Progenitor cell of endocrine pancreas (in vitro differentiated cells): ENCODE results near the gene THADA. TPM values are rescaled to one million over a fixed set of nuclear protein-coding genes. Genes with fewer than 3 reads are reported as not detected.
A peak's percentile ranks its signal among the peaks of the same experiment; 100 is the strongest.
"Not testable (repeated sequence)": the region's sequence is repeated elsewhere in the genome, so short reads cannot be mapped to it uniquely, and the experiment has no call there.

Source experiments
- DNase-seq: peaks from one replicate; pipeline ENCODE4 v3.0.0; 2021; ENCODE audit warnings: low spot score; ENCODE audit not compliant: unreplicated experiment
- H3K27ac Mint-ChIP-seq: 2 replicates; pipeline ENCODE4 v1.8.0; 2021; ENCODE audit warnings: mild to moderate bottlenecking, moderate library complexity, mixed read lengths
- H3K27me3 Mint-ChIP-seq: 2 replicates; pipeline ENCODE4 v1.8.0; 2021; ENCODE audit warnings: mixed read lengths
- H3K36me3 Mint-ChIP-seq: 2 replicates; pipeline ENCODE4 v1.8.0; 2022; ENCODE audit warnings: mixed read lengths; ENCODE audit not compliant: insufficient read depth
- H3K4me1 Mint-ChIP-seq: 2 replicates; pipeline ENCODE4 v1.8.0; 2021; ENCODE audit warnings: low read depth, mixed read lengths
- H3K4me3 Mint-ChIP-seq: 2 replicates; pipeline ENCODE4 v1.8.0; 2021; ENCODE audit warnings: low read depth, mild to moderate bottlenecking, moderate library complexity, mixed read lengths
- H3K9me3 Mint-ChIP-seq: 2 replicates; pipeline ENCODE4 v1.8.0; 2021; ENCODE audit warnings: low read depth, mixed read lengths
- total RNA-seq: library from RNA; stranded (reverse); gene quantifications from 2 replicates; pipeline ENCODE4 v1.2.1, GENCODE V29; 2021
- TF ChIP-seq, protein P1 (sequence below): fragments of 200-600 bp; sonication (generic); IDR thresholded peaks from one replicate; pipeline ENCODE4 v1.5.0; 2021; ENCODE audit warnings: antibody characterized with exemption, mild to moderate bottlenecking; ENCODE audit not compliant: unreplicated experiment

THADA gene
- total RNA-seq, 1 donor from 2014 or later: 39.4 TPM

DNA sequence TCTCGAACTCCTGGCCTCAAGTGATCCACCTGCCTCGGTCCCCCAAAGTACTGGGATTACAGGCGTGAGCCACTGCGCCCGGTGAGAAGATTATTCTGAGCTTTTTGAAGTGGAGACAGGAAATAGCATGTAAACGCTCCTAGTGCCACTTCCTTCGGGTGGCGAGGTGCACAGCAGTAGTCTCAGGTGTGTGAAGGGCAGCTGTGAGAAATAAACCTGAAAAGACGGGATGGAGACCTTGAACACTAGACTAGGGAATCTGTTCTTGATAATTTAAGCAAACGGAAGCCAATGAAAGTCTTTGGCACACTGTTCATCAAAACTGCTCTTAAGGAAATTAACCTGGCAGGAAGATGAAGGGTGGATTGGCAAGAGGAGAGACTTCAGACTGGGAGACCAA is 40.8 kb upstream of the THADA start:
- H3K27ac Mint-ChIP-seq: no peak overlapping the region
- TF ChIP-seq, protein P1, sequence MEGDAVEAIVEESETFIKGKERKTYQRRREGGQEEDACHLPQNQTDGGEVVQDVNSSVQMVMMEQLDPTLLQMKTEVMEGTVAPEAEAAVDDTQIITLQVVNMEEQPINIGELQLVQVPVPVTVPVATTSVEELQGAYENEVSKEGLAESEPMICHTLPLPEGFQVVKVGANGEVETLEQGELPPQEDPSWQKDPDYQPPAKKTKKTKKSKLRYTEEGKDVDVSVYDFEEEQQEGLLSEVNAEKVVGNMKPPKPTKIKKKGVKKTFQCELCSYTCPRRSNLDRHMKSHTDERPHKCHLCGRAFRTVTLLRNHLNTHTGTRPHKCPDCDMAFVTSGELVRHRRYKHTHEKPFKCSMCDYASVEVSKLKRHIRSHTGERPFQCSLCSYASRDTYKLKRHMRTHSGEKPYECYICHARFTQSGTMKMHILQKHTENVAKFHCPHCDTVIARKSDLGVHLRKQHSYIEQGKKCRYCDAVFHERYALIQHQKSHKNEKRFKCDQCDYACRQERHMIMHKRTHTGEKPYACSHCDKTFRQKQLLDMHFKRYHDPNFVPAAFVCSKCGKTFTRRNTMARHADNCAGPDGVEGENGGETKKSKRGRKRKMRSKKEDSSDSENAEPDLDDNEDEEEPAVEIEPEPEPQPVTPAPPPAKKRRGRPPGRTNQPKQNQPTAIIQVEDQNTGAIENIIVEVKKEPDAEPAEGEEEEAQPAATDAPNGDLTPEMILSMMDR: no peak
- peaks cover 3% of the 10 kb centered on the region for H3K9me3 Mint-ChIP-seq
- peak overlapping the region; percentile 66 for H3K4me3 Mint-ChIP-seq
- peaks cover 10% of the 10 kb centered on the region for H3K27me3 Mint-ChIP-seq
- peaks cover 36% of the 10 kb centered on the region for H3K4me1 Mint-ChIP-seq
- DNase-seq: no peak
- peaks cover 2% of the 10 kb centered on the region for H3K36me3 Mint-ChIP-seq

DNA sequence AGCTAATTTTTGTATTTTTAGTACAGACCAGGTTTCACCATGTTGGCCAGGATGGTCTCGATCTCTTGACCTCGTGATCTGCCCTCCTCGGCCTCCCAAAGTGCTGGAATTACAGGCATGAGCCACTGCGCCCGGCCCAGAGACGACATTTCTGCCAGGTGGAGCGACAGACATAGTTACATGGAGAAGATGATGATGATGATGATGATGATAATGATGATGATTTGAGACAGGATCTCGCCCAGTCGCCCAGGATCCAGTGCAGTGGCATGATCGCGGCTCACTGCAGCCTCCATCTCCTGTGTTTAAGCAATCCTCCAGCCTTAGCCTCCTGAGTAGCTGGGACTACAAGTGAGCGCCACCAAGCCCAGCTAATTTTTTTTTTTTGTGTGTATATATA is 40.3 kb upstream of the THADA start:
- Mint-ChIP-seq H3K4me1 (peaks cover 36% of the 10 kb centered on the region), H3K4me3 (peak overlapping the region; percentile 22)
- H3K9me3 Mint-ChIP-seq, H3K27ac Mint-ChIP-seq, H3K36me3 Mint-ChIP-seq, DNase-seq, H3K27me3 Mint-ChIP-seq: not testable (repeated sequence)

DNA sequence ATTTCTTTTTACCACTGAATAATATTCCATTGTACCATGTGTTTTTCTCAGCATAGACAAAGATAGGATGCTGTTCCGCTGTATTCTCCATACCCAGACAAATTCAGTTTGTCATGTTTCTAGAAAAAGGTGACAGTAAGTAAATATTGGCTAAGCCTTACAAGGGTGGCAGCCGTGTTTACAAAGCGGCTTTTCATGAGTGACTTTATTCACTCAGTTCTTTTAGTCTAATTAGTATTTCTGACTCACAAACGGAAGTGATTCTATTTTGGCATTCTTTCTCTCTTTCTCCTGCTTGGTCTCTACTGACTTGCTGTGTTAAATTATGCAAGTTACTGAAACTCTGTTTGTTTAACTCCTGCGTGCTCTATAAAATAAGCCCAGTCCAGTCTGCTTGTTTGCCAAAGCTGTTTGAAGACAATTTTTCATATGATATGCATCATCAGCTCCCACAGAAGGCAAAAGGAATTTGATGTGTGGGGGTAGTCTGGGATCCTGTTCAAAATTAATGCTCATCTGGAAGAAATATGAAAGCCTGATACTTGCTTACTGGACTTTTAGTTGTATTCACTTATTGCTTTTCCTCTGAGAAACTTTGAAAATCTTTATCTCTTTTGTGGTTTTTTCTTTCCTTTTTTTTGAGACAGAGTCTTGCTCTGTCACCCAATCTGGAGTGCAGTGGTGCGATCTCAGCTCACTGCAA is 38.9 kb upstream of the THADA start:
- H3K36me3 Mint-ChIP-seq: no peaks in the 10 kb centered on the region

DNA sequence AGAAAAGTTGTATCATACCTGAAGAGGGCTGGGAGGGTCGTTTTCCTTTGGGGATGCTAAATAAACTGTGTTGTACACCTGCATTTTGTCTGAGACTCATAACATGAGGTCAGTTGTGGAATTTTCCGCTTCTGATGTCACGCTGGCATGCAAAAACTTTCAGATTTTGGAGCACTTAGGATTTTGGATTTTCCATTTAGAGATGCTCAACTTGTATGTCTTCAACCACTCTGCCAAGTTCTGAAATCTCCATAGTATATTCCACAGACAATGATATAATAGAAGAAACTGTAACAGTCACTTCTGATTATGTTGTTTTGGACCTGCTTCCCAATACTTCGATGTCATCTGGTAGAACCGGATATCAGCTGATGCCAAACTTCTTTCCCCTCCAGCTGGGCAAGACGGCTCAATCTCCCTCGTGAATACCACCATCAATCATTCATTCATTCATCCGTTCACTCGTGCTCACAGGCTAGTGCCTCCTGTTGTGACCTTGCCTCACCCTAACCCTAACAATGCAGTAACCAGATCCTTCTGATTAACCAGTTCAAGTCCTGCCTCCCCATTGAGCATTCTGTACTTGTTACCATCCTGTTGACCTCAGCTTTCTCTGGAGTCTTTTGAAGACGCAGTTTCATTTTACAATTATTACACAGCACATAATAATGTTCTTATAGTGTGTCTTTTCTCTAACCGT is 35.9 kb upstream of the THADA start:
- peaks cover 5% of the 10 kb centered on the region for H3K9me3 Mint-ChIP-seq
- H3K4me1 Mint-ChIP-seq: peaks cover 32% of the 10 kb centered on the region
- DNase-seq: no peak
- no peak overlapping the region for H3K4me3 Mint-ChIP-seq
- H3K36me3 Mint-ChIP-seq: no peaks in the 10 kb centered on the region
- H3K27me3 Mint-ChIP-seq: peaks cover 4% of the 10 kb centered on the region
- H3K27ac Mint-ChIP-seq: no peak overlapping the region
- TF ChIP-seq, protein P1: no peak

More for the DNA sequence above, 38.9 kb upstream of the THADA start:
- peaks cover 36% of the 10 kb centered on the region for H3K4me1 Mint-ChIP-seq
- no peak for DNase-seq
- peaks cover 10% of the 10 kb centered on the region for H3K27me3 Mint-ChIP-seq
- TF ChIP-seq, protein P1: no peak
- H3K4me3 Mint-ChIP-seq: peak overlapping the region; percentile 14
- H3K9me3 Mint-ChIP-seq: peaks cover 3% of the 10 kb centered on the region
- H3K27ac Mint-ChIP-seq: peak overlapping the region; percentile 33

DNA sequence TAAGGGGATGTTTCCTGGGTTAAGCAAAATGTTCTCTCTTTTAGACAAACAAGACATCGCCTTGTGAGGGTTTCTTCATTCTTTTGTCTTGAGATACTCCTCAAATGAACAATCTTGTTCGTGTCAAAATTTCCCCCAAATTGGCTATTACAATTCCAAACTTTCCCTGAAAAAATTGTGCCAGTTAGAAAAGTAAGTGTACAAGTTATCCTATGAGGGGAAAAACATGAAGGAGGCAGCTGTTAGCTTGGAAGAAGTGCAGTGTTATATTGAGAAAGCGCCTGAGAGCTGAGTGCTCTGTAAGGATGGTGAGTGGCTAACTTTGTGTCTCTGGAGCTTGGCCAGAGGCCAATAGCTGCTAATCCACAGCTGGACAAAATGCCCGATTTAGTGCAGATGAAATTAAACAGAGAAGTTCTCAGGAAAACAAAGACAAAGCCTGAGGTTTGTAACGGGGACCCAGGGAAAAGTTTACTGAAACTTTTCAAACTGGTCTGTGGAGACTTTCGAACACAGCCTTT is 27.2 kb upstream of the THADA start:
- Mint-ChIP-seq H3K9me3 (peaks cover 5% of the 10 kb centered on the region), H3K4me1 (no peaks in the 10 kb centered on the region), H3K27ac (peak overlapping the region; percentile 76), H3K36me3 (no peaks in the 10 kb centered on the region), H3K27me3 (no peaks in the 10 kb centered on the region), H3K4me3 (no peak overlapping the region)
- no peak for DNase-seq
- TF ChIP-seq, protein P1: no peak
